ACC112 (cell line): ENCODE results near the gene MAP3K12.
A peak's percentile ranks its signal among the peaks of the same experiment; 100 is the strongest.

ENCODE experiments used
- H2AFZ ChIP-seq: fragments of 200-600 bp; sonication (generic); one replicate; pipeline ENCODE4 v1.6.0; 2017; ENCODE audit warnings: antibody characterized with exemption, low read length; ENCODE audit not compliant: unreplicated experiment
- H3K27ac ChIP-seq: fragments of 200-600 bp; sonication (generic); 2 replicates; pipeline ENCODE4 v1.5.1; 2014; ENCODE audit warnings: low read depth, mild to moderate bottlenecking, antibody characterized with exemption, low read length, moderate library complexity
- H3K27me3 ChIP-seq: fragments of 200-600 bp; sonication (generic); 2 replicates; pipeline ENCODE4 v1.6.1; 2014; ENCODE audit warnings: mild to moderate bottlenecking, antibody characterized with exemption, low read length, moderate library complexity, mixed read lengths; ENCODE audit not compliant: insufficient read depth
- H3K36me3 ChIP-seq: fragments of 200-600 bp; sonication (generic); 2 replicates; pipeline ENCODE4 v1.6.1; 2016; ENCODE audit warnings: mild to moderate bottlenecking, antibody characterized with exemption, low read length, moderate library complexity, mixed read lengths; ENCODE audit not compliant: insufficient read depth
- H3K4me1 ChIP-seq: fragments of 200-600 bp; sonication (generic); one replicate; pipeline ENCODE4 v1.6.1; 2016; ENCODE audit warnings: low read length, mixed read lengths; ENCODE audit not compliant: insufficient read depth, unreplicated experiment, control insufficient read depth
- H3K4me3 ChIP-seq: fragments of 200-600 bp; sonication (generic); 2 replicates; pipeline ENCODE4 v1.5.1; 2014; ENCODE audit warnings: mild to moderate bottlenecking, low read depth, low read length
- H3K79me2 ChIP-seq: fragments of 200-600 bp; sonication (generic); one replicate; pipeline ENCODE4 v1.6.0; 2016; ENCODE audit warnings: low read length; ENCODE audit not compliant: control insufficient read depth, unreplicated experiment, insufficient read depth

The MAP3K12 gene

DNA sequence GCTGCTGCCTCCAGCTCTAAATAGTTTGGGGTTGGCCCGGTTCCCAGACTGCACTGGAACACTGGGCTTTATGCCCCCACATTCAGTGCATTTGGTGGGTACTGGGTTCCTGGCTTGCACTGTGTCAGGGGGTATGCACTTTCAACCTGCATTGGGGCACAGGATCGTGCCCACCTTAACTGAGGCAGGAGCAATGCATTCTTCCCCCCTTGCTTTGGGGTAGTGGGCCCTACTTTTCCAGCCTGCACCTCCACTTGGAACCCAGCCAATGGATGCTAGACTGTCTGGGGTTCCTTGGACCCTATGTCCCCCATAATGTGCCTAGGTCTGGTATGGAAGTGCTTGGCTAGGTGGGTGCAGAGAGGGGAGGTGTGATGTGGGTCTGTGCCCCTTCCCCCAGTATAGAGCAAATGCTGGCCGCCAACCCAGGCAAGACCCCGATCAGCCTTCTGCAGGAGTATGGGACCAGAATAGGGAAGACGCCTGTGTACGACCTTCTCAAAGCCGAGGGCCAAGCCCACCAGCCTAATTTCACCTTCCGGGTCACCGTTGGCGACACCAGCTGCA lies 2.4 kb upstream of the MAP3K12 start:
- H2AFZ ChIP-seq: peak overlapping the region; percentile 55
- peak overlapping the region; percentile 80 for H3K4me3 ChIP-seq
- H3K79me2 ChIP-seq: peaks cover 37% of the 10 kb centered on the region
- H3K27ac ChIP-seq: peak overlapping the region; percentile 83
- H3K4me1 ChIP-seq: peaks cover 58% of the 10 kb centered on the region
- no peaks in the 10 kb centered on the region for H3K27me3 ChIP-seq
- H3K36me3 ChIP-seq: peaks cover 5% of the 10 kb centered on the region; the same call in 1 of the 2 replicates

GRCh38 chr12:53500776-53501614 lies 1.7 kb upstream of the MAP3K12 start, which contains the start of gene TARBP2:
Gene TARBP2 (plus strand): TSS chr12:53501283. CDS start chr12:53501409, 126 bp downstream.
- Histone ChIP-seq H3K4me1 (peaks cover 59% of the 10 kb centered on the region), H3K27me3 (no peaks in the 10 kb centered on the region), H2AFZ (peak within 1 kb of the TSS; percentile 55), H3K79me2 (peaks cover 39% of the 10 kb centered on the region), H3K27ac (peak within 1 kb of the TSS; percentile 93), H3K36me3 (peaks cover 5% of the 10 kb centered on the region; the same call in 1 of the 2 replicates), H3K4me3 (peak within 1 kb of the TSS; percentile 80)

- peaks cover 56% of the 10 kb centered on the region for H3K4me1 ChIP-seq
- H2AFZ ChIP-seq: peak overlapping the region; percentile 24
- H3K79me2 ChIP-seq: peaks cover 45% of the 10 kb centered on the region
- peak overlapping the region; percentile 80 for H3K4me3 ChIP-seq
- peaks cover 5% of the 10 kb centered on the region; the same call in 1 of the 2 replicates for H3K36me3 ChIP-seq
- no peaks in the 10 kb centered on the region for H3K27me3 ChIP-seq
- peak overlapping the region; percentile 93 for H3K27ac ChIP-seq
Observed at GRCh38 chr12:53500142-53500775, 1.0 kb upstream of the MAP3K12 start.

- Histone ChIP-seq H3K4me1 (peaks cover 56% of the 10 kb centered on the region), H3K79me2 (peaks cover 52% of the 10 kb centered on the region), H3K27me3 (no peaks in the 10 kb centered on the region), H3K36me3 (no peaks in the 10 kb centered on the region), H3K27ac (no peak overlapping the region), H3K4me3 (peak overlapping the region; percentile 80), H2AFZ (no peak overlapping the region)
Observed at GRCh38 chr12:53498235-53498630, 1.0 kb downstream of the MAP3K12 start.

DNA sequence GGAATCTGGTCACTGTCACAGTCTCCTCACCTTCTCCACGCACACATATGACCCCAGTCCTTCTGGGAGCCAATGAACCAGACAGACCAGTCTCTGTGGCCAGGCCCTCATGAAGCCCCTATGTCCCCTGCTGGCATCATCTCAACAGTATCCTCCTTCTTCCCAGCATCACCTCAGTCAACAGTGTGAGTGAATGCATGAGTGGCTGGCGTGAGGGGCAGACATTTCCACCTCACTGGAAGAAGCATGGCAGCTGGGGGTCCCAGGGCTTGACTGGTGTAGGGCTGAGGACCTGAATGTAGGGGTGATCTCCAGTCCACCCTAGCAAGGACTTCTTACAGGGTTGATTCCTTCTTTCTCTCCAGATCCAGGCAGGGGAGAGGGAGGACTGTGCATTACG lies 1.8 kb downstream of the MAP3K12 start:
- Histone ChIP-seq H3K4me1 (peaks cover 49% of the 10 kb centered on the region), H3K79me2 (peaks cover 47% of the 10 kb centered on the region), H3K4me3 (peak overlapping the region; percentile 80; the same call in 1 of the 2 replicates), H3K36me3 (no peaks in the 10 kb centered on the region), H3K27ac (no peak overlapping the region), H2AFZ (no peak overlapping the region), H3K27me3 (no peaks in the 10 kb centered on the region)

DNA sequence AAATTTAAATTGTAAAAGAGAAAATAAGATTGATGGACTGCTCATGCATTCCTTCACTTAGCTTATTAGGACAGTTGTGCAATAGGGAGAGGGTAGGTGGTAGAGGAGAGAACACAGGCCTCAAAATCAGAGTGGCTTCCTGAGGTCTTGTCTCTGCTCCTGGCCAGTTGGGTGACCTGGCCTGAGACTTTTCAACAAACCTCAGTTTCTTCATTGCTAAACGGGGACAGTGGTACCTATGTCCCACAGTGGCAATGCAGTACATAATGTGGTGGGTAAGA lies 2.6 kb downstream of the MAP3K12 start:
- peak overlapping the region; percentile 80 for H3K4me3 ChIP-seq
- H3K4me1 ChIP-seq: peaks cover 43% of the 10 kb centered on the region
- H3K27ac ChIP-seq: peak overlapping the region; percentile 55
- H3K36me3 ChIP-seq: no peaks in the 10 kb centered on the region
- peaks cover 46% of the 10 kb centered on the region for H3K79me2 ChIP-seq
- H3K27me3 ChIP-seq: no peaks in the 10 kb centered on the region
- no peak overlapping the region for H2AFZ ChIP-seq

DNA sequence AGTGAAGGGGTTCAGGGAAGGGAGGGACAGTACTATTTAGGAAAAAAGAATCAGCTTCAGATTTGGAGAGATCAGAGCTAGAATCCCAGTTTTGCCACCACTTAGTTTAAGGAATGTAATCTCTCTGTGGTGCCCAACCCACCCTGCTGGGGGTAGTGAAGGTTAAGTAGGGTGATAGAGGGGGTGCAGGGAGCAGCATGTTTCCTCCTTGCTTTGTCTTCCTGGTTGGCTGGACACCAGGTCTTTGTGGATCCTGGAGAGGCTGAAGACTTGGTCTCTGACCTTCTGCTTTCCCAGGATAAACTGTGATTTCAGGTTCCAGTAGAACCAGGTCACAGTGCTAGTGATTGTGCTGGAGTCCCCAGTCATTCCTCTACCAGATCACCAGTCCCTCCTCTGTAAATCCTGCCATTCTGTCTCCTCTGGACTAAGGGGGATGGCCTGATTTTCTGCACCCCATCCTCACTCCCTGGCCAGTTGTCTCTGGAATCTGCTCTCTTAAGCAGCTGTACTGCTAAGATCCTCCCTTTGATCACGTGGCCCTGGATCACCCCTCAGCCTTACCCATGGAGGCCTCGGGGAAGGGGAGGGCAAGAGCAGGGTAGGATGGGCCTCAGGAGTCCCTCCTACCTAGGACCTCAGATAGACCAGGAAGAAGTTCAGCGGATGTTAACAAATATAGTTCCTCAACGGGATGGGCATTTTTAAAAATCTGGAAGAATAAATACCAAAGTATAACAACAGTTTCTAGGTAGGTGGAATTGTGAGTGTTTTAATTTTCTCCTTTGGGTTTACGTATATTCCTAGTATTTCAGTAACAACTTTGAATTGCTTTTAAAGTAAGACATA lies 3.1 kb downstream of the MAP3K12 start:
- peaks cover 40% of the 10 kb centered on the region for H3K4me1 ChIP-seq
- H3K36me3 ChIP-seq: no peaks in the 10 kb centered on the region
- peak overlapping the region; percentile 55 for H3K27ac ChIP-seq
- H3K4me3 ChIP-seq: peak overlapping the region; percentile 80
- no peak overlapping the region for H2AFZ ChIP-seq
- no peaks in the 10 kb centered on the region for H3K27me3 ChIP-seq
- peaks cover 45% of the 10 kb centered on the region for H3K79me2 ChIP-seq

- H3K27ac ChIP-seq: peak overlapping the region; percentile 47
- no peaks in the 10 kb centered on the region for H3K27me3 ChIP-seq
- H3K4me1 ChIP-seq: peaks cover 40% of the 10 kb centered on the region
- no peaks in the 10 kb centered on the region for H3K36me3 ChIP-seq
- peaks cover 47% of the 10 kb centered on the region for H3K79me2 ChIP-seq
- peak overlapping the region; percentile 75 for H3K4me3 ChIP-seq
- peak overlapping the region; percentile 24 for H2AFZ ChIP-seq
Observed at GRCh38 chr12:53493610-53494391, 5.5 kb downstream of the MAP3K12 start.

- H3K4me1 ChIP-seq: peaks cover 34% of the 10 kb centered on the region
- peak overlapping the region; percentile 24 for H2AFZ ChIP-seq
- peak overlapping the region; percentile 75 for H3K4me3 ChIP-seq
- no peaks in the 10 kb centered on the region for H3K36me3 ChIP-seq
- H3K27ac ChIP-seq: peak overlapping the region; percentile 52
- peaks cover 41% of the 10 kb centered on the region for H3K79me2 ChIP-seq
- no peaks in the 10 kb centered on the region for H3K27me3 ChIP-seq
Observed at GRCh38 chr12:53492830-53493609, 6.2 kb downstream of the MAP3K12 start.
